Measurements from ENCODE around the gene TMEM9. TPM values are rescaled to one million over a fixed set of nuclear protein-coding genes. Genes with fewer than 3 reads are reported as not detected.

TMEM9 gene
- total and polyA plus RNA-seq, 8 donors: 21.7 to 53.8 (median 48.0) TPM

GRCh38 chr1:201112926-201113325 is 41.3 kb downstream of the TMEM9 start:
- no peak for TF ChIP-seq POLR2A (IDR thresholded peaks at IDR 0.05)
- no peak for TF ChIP-seq EP300 (IDR thresholded peaks at IDR 0.05)
- TF ChIP-seq CTCF (IDR thresholded peaks at IDR 0.05): no peak
- TF ChIP-seq POLR2AphosphoS5 (IDR thresholded peaks at IDR 0.05): no peak
- Histone ChIP-seq H3K36me3 (no peaks in the 10 kb centered on the region), H3K27ac (no peak overlapping the region), H3K27me3 (peaks cover 0 to 31% (median 13%) of the 10 kb centered on the region in 3 donors), H3K4me3 (no peak overlapping the region), H3K4me1 (peaks cover 11 to 20% (median 15%) of the 10 kb centered on the region in 4 donors), H3K9me3 (no peaks in the 10 kb centered on the region)
- intact Hi-C loops (cut with DNase I; ENCODE audit: low total_unique reads): loop anchor here (5.0 kb wide), 1 partner anchor 141 kb away; no protein-coding TSS in a partner anchor
- WGBS, 5 donors: 78 to 92% (median 90%) methylated on average over 3 of the region's 3 CpGs
- DNase-seq: no peak

GRCh38 chr1:201112173-201112731 is 42.0 kb downstream of the TMEM9 start, which contains the start of gene CACNA1S:
CACNA1S (minus strand) TSS chr1:201112426; CDS start chr1:201112339, 87 bp downstream.
- Histone ChIP-seq H3K27me3 (peaks cover 0 to 31% (median 13%) of the 10 kb centered on the region in 3 donors), H3K4me1 (peaks cover 11 to 20% (median 15%) of the 10 kb centered on the region in 4 donors), H3K36me3 (no peaks in the 10 kb centered on the region), H3K27ac (no peak within 1 kb of the TSS), H3K9me3 (no peaks in the 10 kb centered on the region), H3K4me3 (no peak within 1 kb of the TSS)
- WGBS, 5 donors: 64 to 90% (median 86%) methylated on average over 8 to 9 of the region's 9 CpGs
- TF ChIP-seq EP300 (IDR thresholded peaks at IDR 0.05): no peak
- intact Hi-C loops (cut with DNase I; ENCODE audit: low total_unique reads): loop anchor here (5.0 kb wide), 1 partner anchor 140 kb away; no protein-coding TSS in a partner anchor
- DNase-seq: no peak

- intact Hi-C loops (cut with DNase I; ENCODE audit: low total_unique reads): loop anchor here (5.0 kb wide), 1 partner anchor 139 kb away; no protein-coding TSS in a partner anchor
- Histone ChIP-seq H3K27ac (no peak overlapping the region), H3K4me3 (no peak overlapping the region), H3K9me3 (no peaks in the 10 kb centered on the region), H3K4me1 (peaks cover 11 to 20% (median 15%) of the 10 kb centered on the region in 4 donors), H3K27me3 (peaks cover 0 to 31% (median 13%) of the 10 kb centered on the region in 3 donors), H3K36me3 (no peaks in the 10 kb centered on the region)
- 69 to 100% (median 83%) methylated on average over 2 to 3 of the region's 3 CpGs for WGBS, 5 donors
- no peak for DNase-seq
- TF ChIP-seq CTCF (IDR thresholded peaks at IDR 0.05): no peak
- no peak for TF ChIP-seq POLR2A (IDR thresholded peaks at IDR 0.05)
- TF ChIP-seq EP300 (IDR thresholded peaks at IDR 0.05): no peak
- no peak for TF ChIP-seq POLR2AphosphoS5 (IDR thresholded peaks at IDR 0.05)
Measured at GRCh38 chr1:201111672-201112071, 42.6 kb downstream of the TMEM9 start.

- Histone ChIP-seq H3K27ac (no peak overlapping the region), H3K9me3 (no peaks in the 10 kb centered on the region), H3K4me1 (peaks cover 11 to 20% (median 15%) of the 10 kb centered on the region in 4 donors), H3K36me3 (no peaks in the 10 kb centered on the region), H3K4me3 (no peak overlapping the region), H3K27me3 (peaks cover 0 to 31% (median 13%) of the 10 kb centered on the region in 3 donors)
- no peak for TF ChIP-seq POLR2AphosphoS5 (IDR thresholded peaks at IDR 0.05)
- no peak for TF ChIP-seq EP300 (IDR thresholded peaks at IDR 0.05)
- TF ChIP-seq CTCF (IDR thresholded peaks at IDR 0.05): no peak
- intact Hi-C loops (cut with DNase I; ENCODE audit: low total_unique reads): loop anchor here (5.0 kb wide), 1 partner anchor 139 kb away; no protein-coding TSS in a partner anchor
- no peak for DNase-seq
- 75 to 84% (median 80%) methylated on average over 7 of the region's 7 CpGs for WGBS, 5 donors
Measured at GRCh38 chr1:201111156-201111555, 43.1 kb downstream of the TMEM9 start.

- H3K9me3 ChIP-seq: no peaks in the 10 kb centered on the region
- H3K27me3 ChIP-seq: peaks cover 0 to 27% (median 13%) of the 10 kb centered on the region in 3 donors
- no peak overlapping the region for H3K4me3 ChIP-seq
- DNase-seq: no peak
- intact Hi-C loops (cut with DNase I; ENCODE audit: low total_unique reads): loop anchor here (5.0 kb wide), 1 partner anchor 138 kb away; no protein-coding TSS in a partner anchor
- no peaks in the 10 kb centered on the region for H3K36me3 ChIP-seq
- 90 to 94% (median 92%) methylated on average over 5 of the region's 5 CpGs for WGBS, 5 donors
- TF ChIP-seq CTCF (IDR thresholded peaks at IDR 0.05) (no peak), EP300 (IDR thresholded peaks at IDR 0.05) (no peak), POLR2A (IDR thresholded peaks at IDR 0.05) (no peak), POLR2AphosphoS5 (IDR thresholded peaks at IDR 0.05) (no peak)
- H3K4me1 ChIP-seq: peaks cover 11 to 20% (median 15%) of the 10 kb centered on the region in 4 donors
- no peak overlapping the region for H3K27ac ChIP-seq
Measured at GRCh38 chr1:201110616-201111015, 43.7 kb downstream of the TMEM9 start.

Data from stomach (tissue), 9 donors.